Suprapubic skin (tissue), 3 donors: ENCODE measurements around the gene HDAC2.

Source experiments
- CTCF ChIP-seq, 2 donors: fragments of 200-600 bp in 1 of 2; fragments of 450-650 bp in 1 of 2; sonication (generic) in 1 of 2; IDR thresholded peaks; one replicate each; pipeline ENCODE4 v1.5.1; 2016 to 2019; ENCODE audit warnings: antibody characterized with exemption in 2 of 2, mild to moderate bottlenecking in 1 of 2, moderate library complexity in 1 of 2
- EP300 ChIP-seq: sonication (generic); formaldehyde crosslinking; IDR thresholded peaks from one replicate; pipeline ENCODE4 v1.6.1; 2017; ENCODE audit warnings: antibody characterized with exemption

DNA sequence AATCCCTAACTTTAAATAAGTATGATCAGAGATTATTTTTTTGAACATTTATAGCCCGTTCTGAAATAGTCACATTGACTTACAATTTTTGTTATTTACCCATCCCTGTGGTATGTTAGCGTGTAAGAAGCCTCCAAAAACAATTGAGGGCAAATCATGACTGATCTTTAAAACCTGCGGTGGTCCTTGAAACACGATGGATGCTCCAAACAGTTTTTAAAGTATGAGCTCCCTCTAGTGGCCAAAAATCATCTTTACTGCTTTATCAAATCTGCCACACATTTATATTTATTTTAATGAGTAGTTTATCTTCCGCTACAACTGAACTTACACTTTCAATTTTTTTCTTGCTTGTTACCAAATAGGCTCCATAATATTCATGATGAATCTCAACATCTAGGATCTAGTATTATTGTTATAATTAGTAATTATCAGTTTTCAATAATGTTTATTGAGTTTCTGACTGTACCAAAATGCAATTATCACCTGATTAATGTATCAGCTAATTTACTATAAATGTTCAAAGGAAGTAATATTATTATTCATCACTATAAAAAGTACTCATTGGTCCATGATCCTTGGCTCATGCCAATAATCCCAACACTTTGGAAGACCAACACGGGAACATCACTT is 61.6 kb downstream of the HDAC2 start:
- TF ChIP-seq CTCF (IDR thresholded peaks at IDR 0.05) (peak; percentile 54 to 57), EP300 (no peak)
